Transverse colon (tissue), 4 donors: ENCODE measurements around the gene DNAJA2. TPM values are rescaled to one million over a fixed set of nuclear protein-coding genes. Genes with fewer than 3 reads are reported as not detected.

Experiments used
- DNase-seq: peaks from one replicate; pipeline ENCODE4 v3.0.0-alpha.2; 2019
- H3K27ac ChIP-seq, 4 donors: fragments of 200-600 bp; sonication (generic); 2 replicates each; pipeline ENCODE4 v1.5.1; 2016 to 2018; ENCODE audit warnings: inconsistent platforms in 4 of 4
- H3K27me3 ChIP-seq: fragments of 200-600 bp; sonication (generic); 2 replicates; pipeline ENCODE4 v1.5.1; 2017; ENCODE audit warnings: inconsistent platforms
- H3K36me3 ChIP-seq, 4 donors: fragments of 200-600 bp; sonication (generic); 2 replicates each; pipeline ENCODE4 v1.5.1; 2017 to 2019; ENCODE audit warnings: inconsistent platforms in 4 of 4
- H3K4me1 ChIP-seq, 4 donors: fragments of 200-600 bp; sonication (generic); 2 replicates each; pipeline ENCODE4 v1.5.1; 2017 to 2020; ENCODE audit warnings: inconsistent platforms in 4 of 4
- H3K4me3 ChIP-seq, 4 donors: fragments of 200-600 bp; sonication (generic); 1 replicate in 1 of 4; 2 replicates in 3 of 4; pipeline versions ENCODE4 v1.5.1 to v1.6.1; 2017 to 2019; ENCODE audit warnings: inconsistent platforms in 4 of 4
- H3K9me3 ChIP-seq, 2 donors: fragments of 200-600 bp; sonication (generic); 2 replicates each; pipeline ENCODE4 v1.5.1; 2017 to 2019; ENCODE audit warnings: inconsistent platforms in 2 of 2
- EP300 ChIP-seq: sonication (generic); formaldehyde crosslinking; IDR thresholded peaks from one replicate; pipeline ENCODE4 v1.6.1; 2017; ENCODE audit warnings: antibody characterized with exemption, low read depth
- POLR2A ChIP-seq: fragments of 450-650 bp; IDR thresholded peaks from one replicate; pipeline ENCODE4 v1.6.1; 2016; ENCODE audit warnings: antibody characterized with exemption, mild to moderate bottlenecking, moderate library complexity
- POLR2AphosphoS5 ChIP-seq, 3 donors: sonication (generic); formaldehyde crosslinking; IDR thresholded peaks; one replicate each; pipeline ENCODE4 v1.6.1; 2016; ENCODE audit warnings: antibody characterized with exemption in 3 of 3
- WGBS, 2 donors: methylation state at CpG; one replicate each; pipeline ENCODE4 v1.1.5; 2018; ENCODE audit warnings: low coverage in 1 of 2; 5-methylcytosine and 5-hydroxymethylcytosine counted together
- in situ Hi-C, 4 donors: fragments of 200-750 bp; cut with MboI; loops; one replicate each; pipeline versions ENCODE4 v1.15.0 to v1.15.1; 2017; ENCODE audit warnings: low sequenced_read_pairs in 3 of 4, low pct_ligation_motif_present in 1 of 4, low pct_unique_long_range_greater_than_20kb in 1 of 4
- intact Hi-C: fragments of 100-400 bp; cut with DNase I; formaldehyde crosslinking; loops from one replicate; pipeline ENCODE4 v1.15.1; 2023; ENCODE audit warnings: low total_unique reads
- total RNA-seq, 4 donors: library from RNA; depleted of rRNA; stranded (reverse); fragments of >200 nt; gene quantifications; one replicate each; pipeline ENCODE4 v1.1.0, GENCODE V29; 2016
- TF ChIP-seq, protein P1 (sequence below), 5 experiments: fragments of 200-600 bp in 3 of 5; fragments of 450-650 bp in 2 of 5; sonication (generic) in 3 of 5; IDR thresholded peaks; 1 replicate in 2 of 5; 2 replicates in 3 of 5; pipeline ENCODE4 v1.5.1; 2016 to 2017; ENCODE audit warnings: antibody characterized with exemption in 5 of 5, inconsistent platforms in 3 of 5, mild to moderate bottlenecking in 2 of 5, moderate library complexity in 1 of 5

The DNAJA2 gene
- total RNA-seq, 4 donors from 2014 or later = 17.1 to 53.2 (median 39.2) TPM

DNA sequence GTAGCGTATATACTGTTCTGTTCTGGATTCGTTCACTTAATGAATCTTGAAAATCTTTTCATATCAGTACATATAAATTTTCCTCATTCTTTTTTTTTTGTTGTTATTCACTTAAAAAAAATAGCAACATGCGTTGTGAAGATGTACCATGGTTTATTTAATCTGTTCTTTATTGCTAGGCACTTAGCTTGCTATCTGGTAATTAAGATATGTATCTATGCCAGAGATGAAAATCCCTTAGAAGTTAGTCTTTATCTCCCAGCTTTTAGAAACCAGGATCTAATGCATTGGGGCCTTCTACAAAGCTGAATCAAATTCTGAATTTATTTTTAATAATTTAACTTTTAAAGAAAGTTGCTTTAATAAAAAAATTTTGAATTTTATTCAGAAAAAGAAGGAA, 13.0 kb upstream of the DNAJA2 start:
- TF ChIP-seq POLR2A = no peak
- no peak for TF ChIP-seq EP300
- TF ChIP-seq, protein P1, sequence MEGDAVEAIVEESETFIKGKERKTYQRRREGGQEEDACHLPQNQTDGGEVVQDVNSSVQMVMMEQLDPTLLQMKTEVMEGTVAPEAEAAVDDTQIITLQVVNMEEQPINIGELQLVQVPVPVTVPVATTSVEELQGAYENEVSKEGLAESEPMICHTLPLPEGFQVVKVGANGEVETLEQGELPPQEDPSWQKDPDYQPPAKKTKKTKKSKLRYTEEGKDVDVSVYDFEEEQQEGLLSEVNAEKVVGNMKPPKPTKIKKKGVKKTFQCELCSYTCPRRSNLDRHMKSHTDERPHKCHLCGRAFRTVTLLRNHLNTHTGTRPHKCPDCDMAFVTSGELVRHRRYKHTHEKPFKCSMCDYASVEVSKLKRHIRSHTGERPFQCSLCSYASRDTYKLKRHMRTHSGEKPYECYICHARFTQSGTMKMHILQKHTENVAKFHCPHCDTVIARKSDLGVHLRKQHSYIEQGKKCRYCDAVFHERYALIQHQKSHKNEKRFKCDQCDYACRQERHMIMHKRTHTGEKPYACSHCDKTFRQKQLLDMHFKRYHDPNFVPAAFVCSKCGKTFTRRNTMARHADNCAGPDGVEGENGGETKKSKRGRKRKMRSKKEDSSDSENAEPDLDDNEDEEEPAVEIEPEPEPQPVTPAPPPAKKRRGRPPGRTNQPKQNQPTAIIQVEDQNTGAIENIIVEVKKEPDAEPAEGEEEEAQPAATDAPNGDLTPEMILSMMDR (IDR thresholded peaks at IDR 0.05) = no peak
- 73 to 78% methylated on average over 3 of the region's 3 CpGs for WGBS, 2 donors
- in situ Hi-C loops = no loop called here
- no peak overlapping the region for H3K27ac ChIP-seq
- H3K9me3 ChIP-seq = no peaks in the 10 kb centered on the region
- H3K27me3 ChIP-seq = no peaks in the 10 kb centered on the region
- intact Hi-C loops = no loop called here
- no peaks in the 10 kb centered on the region for H3K4me1 ChIP-seq
- no peak overlapping the region for H3K4me3 ChIP-seq
- no peaks in the 10 kb centered on the region for H3K36me3 ChIP-seq
- DNase-seq = no peak

DNA sequence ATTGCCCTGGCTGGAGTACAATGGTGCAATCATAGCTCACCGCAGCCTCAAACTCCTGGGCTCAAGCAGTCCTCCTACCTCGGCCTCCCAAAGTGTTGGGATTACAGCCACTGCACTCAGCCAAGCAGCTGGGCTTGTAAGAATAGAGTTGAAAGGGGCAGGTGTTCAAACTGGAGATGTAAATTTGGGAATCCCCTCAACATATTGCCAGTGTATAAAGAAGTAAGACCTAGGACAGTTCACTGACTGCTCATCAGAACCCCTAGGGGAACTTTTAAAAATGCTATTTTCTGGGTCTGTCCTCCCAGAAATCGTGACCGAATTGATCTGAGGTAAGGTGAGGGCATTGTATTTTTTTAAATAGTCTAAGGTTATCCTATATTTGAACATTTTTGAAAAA, 8.9 kb upstream of the DNAJA2 start:
- no peaks in the 10 kb centered on the region for H3K4me1 ChIP-seq
- H3K27me3 ChIP-seq = no peaks in the 10 kb centered on the region
- no peaks in the 10 kb centered on the region for H3K36me3 ChIP-seq
- H3K27ac ChIP-seq = no peak overlapping the region
- no peaks in the 10 kb centered on the region for H3K9me3 ChIP-seq
- no peak for DNase-seq
- WGBS, 2 donors = 82 to 97% methylated on average over 4 of the region's 4 CpGs
- intact Hi-C loops = no loop called here
- no peak overlapping the region for H3K4me3 ChIP-seq
- in situ Hi-C loops = no loop called here
- TF ChIP-seq POLR2AphosphoS5 (IDR thresholded peaks at IDR 0.05) (no peak), EP300 (no peak), POLR2A (no peak)
- TF ChIP-seq, protein P1 (IDR thresholded peaks at IDR 0.05) = no peak

DNA sequence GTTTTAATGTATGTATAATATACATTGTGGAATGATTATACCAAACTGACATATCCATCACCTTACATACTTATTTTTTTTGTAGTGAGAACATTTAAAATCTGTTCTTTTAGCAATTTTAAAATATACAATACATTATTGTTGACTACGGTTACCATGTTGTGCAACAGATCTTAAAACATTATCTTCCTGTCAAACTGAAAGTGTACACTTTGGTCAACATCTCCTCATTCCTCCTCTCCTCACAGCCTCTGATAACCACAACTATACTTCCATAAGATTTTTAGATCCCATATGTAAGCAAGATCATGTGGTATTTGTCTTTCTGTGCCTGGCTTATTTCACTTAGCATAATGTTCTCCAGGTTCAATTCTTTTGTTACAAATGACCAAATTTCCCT, 7.5 kb upstream of the DNAJA2 start:
- Histone ChIP-seq H3K27ac (no peak overlapping the region), H3K4me1 (peaks cover 0 to 5% (median 0%) of the 10 kb centered on the region in 4 donors), H3K9me3 (no peaks in the 10 kb centered on the region), H3K4me3 (no peak overlapping the region), H3K27me3 (no peaks in the 10 kb centered on the region), H3K36me3 (no peaks in the 10 kb centered on the region)
- 74 to 100% methylated on average over 1 of the region's 1 CpG for WGBS, 2 donors
- intact Hi-C loops (no loop called here), in situ Hi-C loops (no loop called here)
- TF ChIP-seq, protein P1 (IDR thresholded peaks at IDR 0.05) = no peak
- TF ChIP-seq EP300 (no peak), POLR2A (no peak), POLR2AphosphoS5 (IDR thresholded peaks at IDR 0.05) (no peak)
- DNase-seq = no peak

DNA sequence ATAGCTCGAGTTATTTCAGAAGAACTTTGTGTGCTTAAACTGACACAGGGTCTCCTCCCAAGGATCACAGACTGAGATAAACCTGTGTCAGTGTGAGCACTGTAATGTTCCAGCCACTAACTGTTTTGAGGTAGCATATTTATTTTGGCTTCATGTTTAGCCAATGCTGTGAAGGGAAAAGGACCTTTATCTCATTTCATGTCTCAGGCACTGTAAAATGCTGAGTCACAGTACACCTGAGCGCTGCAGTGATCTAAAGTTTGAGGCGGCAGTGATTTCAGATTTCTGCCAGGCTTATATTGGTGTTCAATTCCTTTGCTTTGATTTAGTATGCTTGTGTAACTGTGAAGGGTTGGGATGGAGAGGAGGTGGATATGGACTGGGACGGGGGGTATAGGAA, 3.1 kb upstream of the DNAJA2 start:
- intact Hi-C loops = no loop called here
- H3K4me1 ChIP-seq = peaks cover 0 to 24% (median 16%) of the 10 kb centered on the region in 4 donors
- DNase-seq = peak; percentile 21
- H3K36me3 ChIP-seq = no peaks in the 10 kb centered on the region
- TF ChIP-seq EP300 (no peak), POLR2A (no peak), POLR2AphosphoS5 (IDR thresholded peaks at IDR 0.05) (no peak)
- TF ChIP-seq, protein P1 (IDR thresholded peaks at IDR 0.05) = no peak
- H3K27ac ChIP-seq = no peak overlapping the region
- 41 to 43% methylated on average over 3 to 4 of the region's 4 CpGs for WGBS, 2 donors
- H3K4me3 ChIP-seq = no peak overlapping the region
- in situ Hi-C loops = no loop called here
- H3K9me3 ChIP-seq = no peaks in the 10 kb centered on the region
- H3K27me3 ChIP-seq = no peaks in the 10 kb centered on the region
